Endothelial cell of umbilical vein (primary cell): Measurements from ENCODE around the gene CELF3. TPM values are rescaled to one million over a fixed set of nuclear protein-coding genes. Genes with fewer than 3 reads are reported as not detected.

ENCODE experiments used
- BruUV-seq: library from RNA; stranded (reverse); fragments of 400-500 nt; replicated peaks from 2 replicates; lab custom pipeline; 2021; lab: Mats Ljungman, UMichigan
- CTCF ChIA-PET: fragments of 300-600, 350-600 bp; sonication (Branson Sonifier 250); formaldehyde crosslinking; loops from one replicate; lab custom pipeline; 2021; ENCODE audit warnings: antibody characterized with exemption, inconsistent platforms; lab: Charles Lee
- POLR2A ChIA-PET: fragments of 300-600, 350-600 bp; sonication (Branson Sonifier 250); formaldehyde crosslinking; loops from one replicate; lab custom pipeline; 2021; ENCODE audit warnings: antibody characterized with exemption, inconsistent platforms; lab: Charles Lee
- DNase-seq: peaks from one replicate; pipeline ENCODE4 v3.0.0-alpha.2; 2011; ENCODE audit warnings: low read depth, low spot score
- FAIRE-seq: peaks from 2 replicates; lab custom pipeline; 2011; peaks lifted over from hg19 to GRCh38; lab: Jason Lieb, UNC
- H2AFZ ChIP-seq: 2 replicates; pipeline ENCODE4 v1.6.0; 2012; ENCODE audit warnings: low read depth, low read length, control low read depth, inconsistent platforms
- H3K27ac ChIP-seq: 2 replicates; pipeline ENCODE4 v1.5.1; 2011; ENCODE audit warnings: low read depth, mild to moderate bottlenecking, control low read depth, low read length, moderate library complexity; ENCODE audit not compliant: insufficient read depth
- H3K27me3 ChIP-seq, 2 experiments: 2 replicates each; pipeline versions ENCODE4 v1.6.0 to v1.6.1; 2011; ENCODE audit warnings: low read length in 2 of 2, mixed read lengths in 1 of 2; ENCODE audit not compliant: control insufficient read depth in 2 of 2, insufficient read depth in 2 of 2
- H3K36me3 ChIP-seq, 2 experiments: 2 replicates in 1 of 2; 3 replicates in 1 of 2; pipeline ENCODE4 v1.5.1; 2011; ENCODE audit warnings: low read length in 2 of 2, mild to moderate bottlenecking in 1 of 2, moderate library complexity in 1 of 2; ENCODE audit not compliant: control insufficient read depth in 2 of 2, insufficient read depth in 2 of 2; ENCODE audit errors: extremely low read depth in 1 of 2
- H3K4me1 ChIP-seq: 3 replicates; pipeline ENCODE4 v1.5.1; 2011; ENCODE audit warnings: mild to moderate bottlenecking, low read length; ENCODE audit not compliant: control insufficient read depth, insufficient read depth; ENCODE audit errors: extremely low read depth
- H3K4me2 ChIP-seq: 2 replicates; pipeline ENCODE4 v1.6.1; 2011; ENCODE audit warnings: low read length, control low read depth, mixed read lengths; ENCODE audit not compliant: insufficient read depth
- H3K4me3 ChIP-seq, 3 experiments: fragments of 200-600 bp in 1 of 3; sonication (generic), shearing (Covaris generic) in 1 of 3; replicated peaks in 1 of 3; 2 replicates each; pipeline ENCODE4 v1.5.1; 2011 to 2016; ENCODE audit warnings: control low read depth in 3 of 3, low read length in 3 of 3, mild to moderate bottlenecking in 2 of 3, inconsistent platforms in 1 of 3, low read depth in 1 of 3, moderate library complexity in 1 of 3; ENCODE audit not compliant: insufficient read depth in 1 of 3
- H3K79me2 ChIP-seq: 2 replicates; pipeline ENCODE4 v1.6.0; 2012; ENCODE audit warnings: low read length, inconsistent platforms; ENCODE audit not compliant: control insufficient read depth, insufficient read depth
- H3K9ac ChIP-seq: replicated peaks from 2 replicates; pipeline ENCODE3; 2011; ENCODE audit warnings: low read length, control low read depth; ENCODE audit not compliant: insufficient read depth; ENCODE audit errors: extremely low read depth
- H3K9me1 ChIP-seq: replicated peaks from 3 replicates; pipeline ENCODE4 v1.6.0; 2011; ENCODE audit warnings: mild to moderate bottlenecking, low read length; ENCODE audit not compliant: control insufficient read depth, insufficient read depth; ENCODE audit errors: extremely low read depth
- H3K9me3 ChIP-seq: replicated peaks from 2 replicates; pipeline ENCODE4 v1.5.1; 2012; ENCODE audit warnings: low read length, inconsistent platforms; ENCODE audit not compliant: control insufficient read depth, insufficient read depth
- H4K20me1 ChIP-seq: replicated peaks from 2 replicates; pipeline ENCODE3; 2011; ENCODE audit warnings: mild to moderate bottlenecking, low read length; ENCODE audit not compliant: control insufficient read depth, insufficient read depth; ENCODE audit errors: extremely low read depth
- EZH2 ChIP-seq: IDR thresholded peaks from 2 replicates; pipeline ENCODE4 v1.6.1; 2012; ENCODE audit warnings: borderline replicate concordance, low read depth, mild to moderate bottlenecking, moderate library complexity, low read length, inconsistent platforms; ENCODE audit not compliant: severe bottlenecking
- FOS ChIP-seq: IDR thresholded peaks from 2 replicates; pipeline ENCODE4 v1.6.1; 2011; ENCODE audit warnings: mild to moderate bottlenecking, low read length, moderate library complexity, borderline replicate concordance; ENCODE audit not compliant: insufficient read depth
- JUN ChIP-seq: IDR thresholded peaks from 2 replicates; pipeline ENCODE4 v1.6.1; 2011; ENCODE audit warnings: borderline replicate concordance, low read depth; ENCODE audit not compliant: insufficient read length, insufficient read depth
- POLR2A ChIP-seq: IDR thresholded peaks from 2 replicates; pipeline ENCODE4 v1.6.1; 2012; ENCODE audit warnings: low read depth, mild to moderate bottlenecking, control low read depth, low read length
- dilution Hi-C: fragments of 300-500 bp; cut with MboI; formaldehyde crosslinking; loops from one replicate; pipeline ENCODE4 v1.15.0; 2019; ENCODE audit warnings: low sequenced_read_pairs; ENCODE audit not compliant: extremely low pct_ligation_motif_present
- intact Hi-C: fragments of 100-400 bp; cut with micrococcal nuclease; formaldehyde crosslinking; loops from one replicate; pipeline ENCODE4 v1.10.0; 2022
- polyA plus RNA-seq, 4 experiments: library from polyadenylated mRNA; depleted of rRNA in 3 of 4; stranded (reverse) in 3 of 4; unstranded in 1 of 4; fragments of >200 nt; gene quantifications; 2 replicates each; pipeline versions ENCODE4 v1.2.1 to v1.2.3, GENCODE V29; 2011 to 2012; ENCODE audit warnings: missing spikeins in 1 of 4
- total RNA-seq: library from RNA; stranded (reverse); gene quantifications from 2 replicates; pipeline ENCODE4 v1.2.3, GENCODE V29; 2021
- TF ChIP-seq, protein P1 (sequence below): IDR thresholded peaks from 2 replicates; pipeline ENCODE4 v1.6.1; 2011; ENCODE audit not compliant: insufficient read depth, insufficient read length

The CELF3 gene
- total and polyA plus RNA-seq, 2 donors (not counting 3 experiments of a cell fraction or from before 2014, with no cell fraction given) = not detected

DNA sequence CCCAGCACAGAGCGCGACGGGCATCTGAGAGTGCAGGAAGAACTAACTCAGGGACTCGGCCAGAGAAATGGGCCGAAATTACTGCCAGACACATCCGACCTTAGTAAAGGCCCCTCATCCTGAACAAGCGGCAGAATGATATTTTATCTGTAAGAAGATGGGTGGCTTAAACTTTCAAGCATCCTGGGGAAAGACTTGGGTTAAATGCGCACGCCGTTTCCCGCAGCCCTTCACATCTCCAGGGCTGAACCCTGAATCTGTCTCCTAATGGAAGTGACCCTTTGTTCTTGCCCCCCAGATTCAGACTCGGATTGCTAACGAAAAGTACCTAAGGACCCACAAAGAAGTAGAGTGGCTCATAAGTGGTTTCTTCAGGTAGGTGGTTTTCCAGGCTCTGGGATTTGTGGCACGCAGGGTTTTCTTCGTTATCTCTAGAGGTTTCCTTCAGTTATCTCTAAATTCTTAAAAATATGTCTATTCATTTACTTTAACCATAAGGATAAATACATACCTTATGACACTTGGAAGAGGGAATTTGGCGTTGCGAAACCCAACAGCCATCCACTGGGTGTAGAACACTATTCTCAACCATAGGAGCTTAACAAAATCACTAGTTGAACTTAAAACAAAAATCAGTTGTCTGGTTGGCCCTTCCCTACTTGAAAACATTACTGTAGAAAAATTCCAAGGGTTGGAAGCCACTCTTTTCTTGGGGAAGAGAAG is 5.3 kb upstream of the CELF3 start:
- H3K27ac ChIP-seq = no peak overlapping the region
- DNase-seq (no peak), FAIRE-seq (no peak)
- no peaks in the 10 kb centered on the region for H4K20me1 ChIP-seq
- H3K9ac ChIP-seq = no peak overlapping the region
- TF ChIP-seq EZH2 = peak; percentile 71
- no peak for TF ChIP-seq FOS
- intact Hi-C loops (no loop called here), dilution Hi-C loops (no loop called here)
- no peaks in the 10 kb centered on the region for H3K9me1 ChIP-seq
- H2AFZ ChIP-seq = peak overlapping the region; percentile 34
- peaks cover 53 to 69% of the 10 kb centered on the region in 2 experiments for H3K27me3 ChIP-seq
- H3K4me1 ChIP-seq = peaks cover 4% of the 10 kb centered on the region
- POLR2A ChIA-PET = no interaction called here
- no TSS peak for BruUV-seq
- H3K4me2 ChIP-seq = peak overlapping the region; percentile 43
- peak overlapping the region in 1 of 3 experiments; percentile 16 for H3K4me3 ChIP-seq
- no peaks in the 10 kb centered on the region for H3K79me2 ChIP-seq
- H3K36me3 ChIP-seq = no peaks in the 10 kb centered on the region
- CTCF ChIA-PET = interaction anchor here (1.5 kb wide), 1 partner anchor 13 kb away, joined by 6 read pairs; no protein-coding TSS in a partner anchor
- no peaks in the 10 kb centered on the region for H3K9me3 ChIP-seq

DNA sequence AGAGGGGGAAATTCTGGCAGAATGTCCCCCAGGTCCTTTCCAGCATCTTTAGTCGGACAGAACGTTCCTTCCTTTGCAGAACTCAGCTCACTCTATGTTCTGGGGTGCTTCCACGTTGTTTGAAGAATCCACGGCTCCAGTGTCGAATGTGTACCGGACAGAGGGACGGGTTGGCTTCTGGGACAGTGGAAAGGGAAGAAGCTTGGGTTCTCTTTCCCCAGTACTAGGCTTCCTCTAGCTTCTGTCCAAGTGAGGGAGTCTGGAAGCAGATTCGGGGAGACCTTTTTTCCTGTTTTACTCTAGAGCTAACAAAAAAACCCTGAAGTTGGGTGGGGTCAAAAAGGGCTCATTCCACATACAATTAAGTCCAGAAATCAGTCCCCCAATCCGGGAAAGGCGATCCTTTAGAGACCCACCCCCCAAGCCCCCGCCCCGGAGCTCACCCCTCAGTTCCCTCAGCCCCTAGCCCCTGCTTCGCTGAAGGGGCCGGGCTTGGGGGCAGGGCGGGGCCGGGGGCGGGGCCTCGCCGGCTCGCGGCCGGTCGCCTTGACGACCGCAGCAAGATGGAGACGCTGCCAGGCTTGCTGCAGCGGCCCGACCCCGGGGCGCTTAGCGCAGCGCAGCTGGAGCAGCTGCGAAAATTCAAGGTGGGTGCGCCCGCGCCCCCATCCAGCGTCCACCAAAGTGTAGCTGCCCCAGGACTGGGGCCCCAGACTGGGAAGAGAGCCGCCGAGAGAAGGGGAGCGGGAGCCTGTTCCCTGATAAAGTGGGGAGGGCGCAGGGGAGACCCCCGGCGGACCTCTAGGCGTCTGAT is 4.6 kb upstream of the CELF3 start, which contains the start of gene RIIAD1:
Gene RIIAD1 (plus strand): TSS at position 549 of the 814 bp plus-strand sequence. CDS start 15 bp downstream, at position 564.
- TF ChIP-seq JUN (no peak), EZH2 (no peak), POLR2A (no peak)
- TF ChIP-seq, protein P1, sequence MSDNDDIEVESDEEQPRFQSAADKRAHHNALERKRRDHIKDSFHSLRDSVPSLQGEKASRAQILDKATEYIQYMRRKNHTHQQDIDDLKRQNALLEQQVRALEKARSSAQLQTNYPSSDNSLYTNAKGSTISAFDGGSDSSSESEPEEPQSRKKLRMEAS = no peak
- H4K20me1 ChIP-seq = no peaks in the 10 kb centered on the region
- CTCF ChIA-PET = interaction anchor here (1.4 to 2.3 kb wide), 5 partner anchors 12 to 101 kb away, joined by 4 to 6 read pairs (median 5); no protein-coding TSS in a partner anchor
- H3K27ac ChIP-seq = no peak within 1 kb of the TSS
- H3K4me3 ChIP-seq = peak within 1 kb of the TSS in 1 of 3 experiments; percentile 16
- POLR2A ChIA-PET = no interaction called here
- H3K27me3 ChIP-seq = peaks cover 56 to 73% of the 10 kb centered on the region in 2 experiments
- dilution Hi-C loops = no loop called here
- peak within 1 kb of the TSS; percentile 43 for H3K4me2 ChIP-seq
- no peaks in the 10 kb centered on the region for H3K9me1 ChIP-seq
- peaks cover 4% of the 10 kb centered on the region for H3K4me1 ChIP-seq
- no peak within 1 kb of the TSS for H3K9ac ChIP-seq
- intact Hi-C loops = no loop called here
- no TSS peak for BruUV-seq
- no peaks in the 10 kb centered on the region for H3K36me3 ChIP-seq
- peak within 1 kb of the TSS; percentile 34 for H2AFZ ChIP-seq
- no peaks in the 10 kb centered on the region for H3K9me3 ChIP-seq
- H3K79me2 ChIP-seq = no peaks in the 10 kb centered on the region
- FAIRE-seq = no peak
- DNase-seq = no peak
